Measurements from ENCODE around the gene PIEZO1.

- TF ChIP-seq CTCF (IDR thresholded peaks at IDR 0.05; ENCODE audit: insufficient read depth, low read depth, low read length) (no peak), EZH2 (IDR thresholded peaks at IDR 0.05; ENCODE audit: insufficient read depth, low read length) (no peak)
Measured at GRCh38 chr16:88778271-88778525, 6.8 kb downstream of the PIEZO1 start.

All from astrocyte (in vitro differentiated cells and primary cell).